Fibroblast of the aortic adventitia (primary cell): ENCODE measurements around the gene PNPLA4. TPM values are rescaled to one million over a fixed set of nuclear protein-coding genes. Genes with fewer than 3 reads are reported as not detected.

Source experiments
- DNase-seq: peaks from one replicate; pipeline ENCODE4 v3.0.0-alpha.2; 2010; ENCODE audit warnings: low read depth
- H3K4me3 ChIP-seq: 2 replicates; pipeline ENCODE4 v1.5.1; 2011; ENCODE audit warnings: low read depth, mild to moderate bottlenecking, control low read depth, low read length, moderate library complexity
- total RNA-seq: library from RNA; depleted of rRNA; stranded (reverse); fragments of >200 nt; gene quantifications from 2 replicates; pipeline ENCODE4 v1.2.3, GENCODE V29; 2012; ENCODE audit warnings: low replicate concordance
- TF ChIP-seq, protein P1 (sequence below): IDR thresholded peaks from 2 replicates; pipeline ENCODE4 v1.5.1; 2011; ENCODE audit warnings: mild to moderate bottlenecking, low read length, control low read depth, inconsistent platforms; ENCODE audit not compliant: insufficient read depth

Gene PNPLA4
- total RNA-seq, 1 donor = 14.2 TPM

GRCh38 chrX:7926501-7926900 is 712 bp downstream of the PNPLA4 start:
- DNase-seq = peak; percentile 6
- peak overlapping the region; percentile 68 for H3K4me3 ChIP-seq

GRCh38 chrX:7925867-7926472 is 1.2 kb downstream of the PNPLA4 start:
- H3K4me3 ChIP-seq = no peak overlapping the region
- peak; percentile 69 for DNase-seq
- TF ChIP-seq, protein P1, sequence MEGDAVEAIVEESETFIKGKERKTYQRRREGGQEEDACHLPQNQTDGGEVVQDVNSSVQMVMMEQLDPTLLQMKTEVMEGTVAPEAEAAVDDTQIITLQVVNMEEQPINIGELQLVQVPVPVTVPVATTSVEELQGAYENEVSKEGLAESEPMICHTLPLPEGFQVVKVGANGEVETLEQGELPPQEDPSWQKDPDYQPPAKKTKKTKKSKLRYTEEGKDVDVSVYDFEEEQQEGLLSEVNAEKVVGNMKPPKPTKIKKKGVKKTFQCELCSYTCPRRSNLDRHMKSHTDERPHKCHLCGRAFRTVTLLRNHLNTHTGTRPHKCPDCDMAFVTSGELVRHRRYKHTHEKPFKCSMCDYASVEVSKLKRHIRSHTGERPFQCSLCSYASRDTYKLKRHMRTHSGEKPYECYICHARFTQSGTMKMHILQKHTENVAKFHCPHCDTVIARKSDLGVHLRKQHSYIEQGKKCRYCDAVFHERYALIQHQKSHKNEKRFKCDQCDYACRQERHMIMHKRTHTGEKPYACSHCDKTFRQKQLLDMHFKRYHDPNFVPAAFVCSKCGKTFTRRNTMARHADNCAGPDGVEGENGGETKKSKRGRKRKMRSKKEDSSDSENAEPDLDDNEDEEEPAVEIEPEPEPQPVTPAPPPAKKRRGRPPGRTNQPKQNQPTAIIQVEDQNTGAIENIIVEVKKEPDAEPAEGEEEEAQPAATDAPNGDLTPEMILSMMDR = peak; percentile 76

More at GRCh38 chrX:7926501-7926900, 712 bp downstream of the PNPLA4 start:
- TF ChIP-seq, protein P1 = no peak

DNA sequence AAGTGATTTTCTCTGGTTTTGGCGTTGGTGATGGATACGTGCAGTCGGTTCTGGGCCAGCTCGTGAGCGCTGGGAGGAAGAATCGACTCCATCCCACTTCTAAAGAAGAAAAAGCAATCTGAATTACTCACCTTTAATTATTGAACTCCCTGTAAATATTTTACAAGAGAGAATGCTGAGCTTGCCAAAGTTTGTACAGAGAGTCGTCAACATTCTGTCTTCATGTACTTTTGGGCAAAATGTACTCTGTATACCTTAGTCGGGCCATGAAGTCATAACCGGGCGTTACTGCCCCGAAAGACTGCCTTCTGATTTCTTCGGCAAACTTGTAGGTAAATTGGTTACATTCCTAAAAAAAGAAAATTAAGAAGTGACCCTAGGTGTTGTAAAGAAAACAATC is 5.5 kb downstream of the PNPLA4 start:
- no peak for DNase-seq
- TF ChIP-seq, protein P1 = no peak
- no peak overlapping the region for H3K4me3 ChIP-seq

DNA sequence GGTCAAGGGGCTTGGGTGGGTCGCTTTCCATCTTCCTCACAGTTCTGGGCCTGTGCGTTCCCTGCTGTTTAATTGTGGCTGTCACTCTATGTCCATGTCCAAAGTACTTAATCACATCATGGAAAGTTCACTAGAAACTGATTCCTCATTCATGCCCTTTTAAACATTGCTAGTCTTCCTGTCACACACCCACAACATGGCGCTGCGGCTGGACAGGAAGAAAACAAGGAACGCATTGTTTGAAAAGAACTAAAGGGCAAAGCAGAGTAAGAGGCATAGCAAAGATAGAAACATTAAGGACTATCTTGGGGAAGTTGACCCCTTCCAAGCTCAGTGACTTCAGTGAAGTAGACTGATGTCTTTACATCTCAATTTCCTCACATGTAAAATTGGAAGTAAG is 18.4 kb downstream of the PNPLA4 start:
- no peak overlapping the region for H3K4me3 ChIP-seq
- TF ChIP-seq, protein P1 = no peak
- no peak for DNase-seq

- no peak overlapping the region for H3K4me3 ChIP-seq
- TF ChIP-seq, protein P1 = no peak
- no peak for DNase-seq
Observed at GRCh38 chrX:7904562-7904961, 22.7 kb downstream of the PNPLA4 start.

- TF ChIP-seq, protein P1 = no peak
- DNase-seq = no peak
- no peak overlapping the region for H3K4me3 ChIP-seq
Observed at GRCh38 chrX:7891928-7892327, 35.3 kb downstream of the PNPLA4 start.

DNA sequence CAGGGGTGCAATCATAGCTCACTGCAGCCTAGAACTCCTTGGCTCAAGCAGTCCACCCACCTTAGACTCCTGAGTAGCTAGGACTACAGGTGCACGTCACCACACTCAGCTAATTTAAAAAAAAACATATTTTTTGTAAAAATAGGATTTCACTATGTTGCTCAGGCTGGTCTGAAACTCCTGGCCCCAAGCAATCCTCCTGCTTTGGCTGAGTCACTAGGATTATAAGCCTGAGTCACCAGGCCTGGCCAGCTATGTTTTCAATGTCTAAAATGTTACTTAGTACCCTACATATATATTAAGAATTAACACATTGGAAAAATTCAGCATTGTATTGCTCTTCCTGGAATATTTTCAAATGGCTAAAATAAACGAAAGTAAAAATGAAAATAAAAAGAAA is 37.5 kb downstream of the PNPLA4 start:
- DNase-seq = no peak
- no peak overlapping the region for H3K4me3 ChIP-seq
- TF ChIP-seq, protein P1 = no peak
